HEK293 (cell line): ENCODE data around the gene LTBP1.

Experiments used
- CTCF ChIA-PET: fragments of 350-600 bp; formaldehyde crosslinking; extraction: SDS; loops from one replicate; lab custom pipeline; 2021; ENCODE audit warnings: antibody characterized with exemption; lab: Yijun Ruan, JAX
- POLR2A ChIA-PET: fragments of 300-600 bp; formaldehyde crosslinking; extraction: SDS; loops from one replicate; lab custom pipeline; 2020; ENCODE audit warnings: antibody characterized with exemption, inconsistent platforms; lab: Yijun Ruan, JAX
- H3K27ac ChIP-seq: fragments of 200-500 bp; sonication (Bioruptor generic); 2 replicates; pipeline ENCODE4 v1.5.1; 2014; ENCODE audit warnings: low read depth, low read length, control low read depth, inconsistent platforms; ENCODE audit errors: extremely low read depth
- H3K36me3 ChIP-seq, 2 experiments: fragments of 200-500 bp in 1 of 2; sonication (Bioruptor generic) in 1 of 2; 1 replicate in 1 of 2; 2 replicates in 1 of 2; pipeline ENCODE4 v1.5.1; 2014 to 2017; ENCODE audit warnings: inconsistent platforms in 2 of 2, low read length in 2 of 2; ENCODE audit not compliant: control insufficient read depth in 2 of 2, insufficient read depth in 1 of 2
- H3K4me1 ChIP-seq: fragments of 200-500 bp; sonication (Bioruptor generic); 2 replicates; pipeline ENCODE4 v1.5.1; 2014; ENCODE audit warnings: mild to moderate bottlenecking, low read length, inconsistent platforms; ENCODE audit not compliant: control insufficient read depth, insufficient read depth
- H3K4me3 ChIP-seq: 2 replicates; pipeline ENCODE4 v1.5.1; 2011; ENCODE audit warnings: low read depth, mild to moderate bottlenecking, control low read depth, low read length, moderate library complexity
- H3K9me3 ChIP-seq: fragments of 200-500 bp; sonication (Bioruptor generic); 2 replicates; pipeline ENCODE4 v1.5.1; 2014; ENCODE audit warnings: low read depth, low read length, inconsistent platforms; ENCODE audit not compliant: control insufficient read depth, insufficient read depth
- HOXD13 ChIP-seq: sonication (generic); formaldehyde crosslinking; IDR thresholded peaks from 2 replicates; pipeline ENCODE4 v1.8.0; 2022; ENCODE audit warnings: missing genetic modification reagents, borderline replicate concordance
- IKZF3 ChIP-seq: fragments of 450-650 bp; IDR thresholded peaks from 2 replicates; pipeline ENCODE4 v1.5.0; 2018; ENCODE audit warnings: missing biosample characterization, mild to moderate bottlenecking, missing genetic modification characterization, moderate library complexity
- KLF16 ChIP-seq: fragments of 450-650 bp; formaldehyde crosslinking; IDR thresholded peaks from 2 replicates; pipeline ENCODE4 v1.5.1; 2017; ENCODE audit warnings: missing biosample characterization, missing genetic modification characterization
- WT1 ChIP-seq: fragments of 450-650 bp; formaldehyde crosslinking; IDR thresholded peaks from 2 replicates; pipeline ENCODE4 v1.5.1; 2016; ENCODE audit warnings: missing biosample characterization, missing genetic modification characterization
- ZBTB20 ChIP-seq: fragments of 450-650 bp; formaldehyde crosslinking; IDR thresholded peaks from 2 replicates; pipeline ENCODE4 v1.5.1; 2016; ENCODE audit warnings: missing biosample characterization, missing genetic modification characterization
- ZNF10 ChIP-seq: fragments of 450-650 bp; formaldehyde crosslinking; IDR thresholded peaks from 2 replicates; pipeline ENCODE4 v1.5.1; 2017; ENCODE audit warnings: missing biosample characterization, missing genetic modification characterization
- ZNF112 ChIP-seq: fragments of 450-650 bp; formaldehyde crosslinking; IDR thresholded peaks from 2 replicates; pipeline ENCODE4 v1.5.0; 2017; ENCODE audit warnings: missing biosample characterization, missing genetic modification characterization
- ZNF140 ChIP-seq: fragments of 450-650 bp; formaldehyde crosslinking; IDR thresholded peaks from 2 replicates; pipeline ENCODE4 v1.5.1; 2016; ENCODE audit warnings: missing biosample characterization, missing genetic modification characterization
- ZNF214 ChIP-seq: fragments of 450-650 bp; formaldehyde crosslinking; IDR thresholded peaks from 2 replicates; pipeline ENCODE4 v1.5.1; 2017; ENCODE audit warnings: missing biosample characterization, mild to moderate bottlenecking, missing genetic modification characterization, borderline replicate concordance
- ZNF221 ChIP-seq: fragments of 450-650 bp; formaldehyde crosslinking; IDR thresholded peaks from 2 replicates; pipeline ENCODE4 v1.5.1; 2017; ENCODE audit warnings: missing biosample characterization, missing genetic modification characterization, borderline replicate concordance
- ZNF274 ChIP-seq, 2 experiments: fragments of 200-500 bp in 1 of 2; fragments of 450-650 bp in 1 of 2; sonication (Bioruptor generic) in 1 of 2; formaldehyde crosslinking in 1 of 2; IDR thresholded peaks; 2 replicates each; pipeline versions ENCODE4 v1.5.1 to v1.6.1; 2014 to 2016; ENCODE audit warnings: borderline replicate concordance in 1 of 2, inconsistent platforms in 1 of 2, low read length in 1 of 2, missing biosample characterization in 1 of 2, missing genetic modification characterization in 1 of 2
- ZNF335 ChIP-seq: fragments of 450-650 bp; formaldehyde crosslinking; conservative IDR thresholded peaks from 2 replicates; pipeline ENCODE4 v1.5.1; 2016; ENCODE audit warnings: missing biosample characterization, missing genetic modification characterization
- ZNF391 ChIP-seq: fragments of 450-650 bp; formaldehyde crosslinking; IDR thresholded peaks from 2 replicates; pipeline ENCODE4 v1.5.1; 2016; ENCODE audit warnings: low read depth, missing biosample characterization, missing genetic modification characterization, borderline replicate concordance
- ZNF398 ChIP-seq: fragments of 450-650 bp; formaldehyde crosslinking; IDR thresholded peaks from 2 replicates; pipeline ENCODE4 v1.5.1; 2017; ENCODE audit warnings: missing biosample characterization, missing genetic modification characterization
- ZNF423 ChIP-seq: fragments of 450-650 bp; formaldehyde crosslinking; IDR thresholded peaks from 2 replicates; pipeline ENCODE4 v1.5.1; 2016; ENCODE audit warnings: missing biosample characterization, missing genetic modification characterization
- ZNF48 ChIP-seq: fragments of 450-650 bp; formaldehyde crosslinking; IDR thresholded peaks from 2 replicates; pipeline ENCODE4 v1.5.1; 2016; ENCODE audit warnings: missing biosample characterization, missing genetic modification characterization
- ZNF501 ChIP-seq: fragments of 450-650 bp; formaldehyde crosslinking; IDR thresholded peaks from 2 replicates; pipeline ENCODE4 v1.5.1; 2016; ENCODE audit warnings: missing biosample characterization, missing genetic modification characterization
- ZNF571 ChIP-seq: fragments of 450-650 bp; formaldehyde crosslinking; IDR thresholded peaks from 2 replicates; pipeline ENCODE4 v1.5.0; 2017; ENCODE audit warnings: missing biosample characterization, missing genetic modification characterization
- ZNF654 ChIP-seq: fragments of 450-650 bp; formaldehyde crosslinking; IDR thresholded peaks from 2 replicates; pipeline ENCODE4 v1.5.1; 2016; ENCODE audit warnings: low read depth, missing biosample characterization, missing genetic modification characterization
- ZNF658 ChIP-seq: fragments of 450-650 bp; formaldehyde crosslinking; IDR thresholded peaks from 2 replicates; pipeline ENCODE4; 2016; ENCODE audit warnings: missing biosample characterization, missing genetic modification characterization
- ZNF664 ChIP-seq: fragments of 450-650 bp; formaldehyde crosslinking; IDR thresholded peaks from 2 replicates; pipeline ENCODE4 v1.5.1; 2016; ENCODE audit warnings: missing biosample characterization, missing genetic modification characterization
- ZNF837 ChIP-seq: fragments of 450-650 bp; formaldehyde crosslinking; IDR thresholded peaks from 2 replicates; pipeline ENCODE4 v1.5.1; 2016; ENCODE audit warnings: missing biosample characterization, missing genetic modification characterization
- ZSCAN4 ChIP-seq: fragments of 450-650 bp; formaldehyde crosslinking; IDR thresholded peaks from 2 replicates; pipeline ENCODE4 v1.5.1; 2017; ENCODE audit warnings: missing biosample characterization, missing genetic modification characterization
- TF ChIP-seq, protein P1 (sequence below): fragments of 450-650 bp; formaldehyde crosslinking; IDR thresholded peaks from 2 replicates; pipeline ENCODE4 v1.5.1; 2016; ENCODE audit warnings: missing biosample characterization, missing genetic modification characterization
- TF ChIP-seq, protein P2 (sequence below): fragments of 450-650 bp; formaldehyde crosslinking; IDR thresholded peaks from 2 replicates; pipeline ENCODE4 v1.5.1; 2016; ENCODE audit warnings: missing biosample characterization, missing genetic modification characterization, low read depth

Gene LTBP1

GRCh38 chr2:32902174-32902573 lies 44.6 kb upstream of the LTBP1 start:
- POLR2A ChIA-PET, result no interaction called here
- no peaks in the 10 kb centered on the region for H3K36me3 ChIP-seq
- CTCF ChIA-PET, result no interaction called here
- H3K4me1 ChIP-seq, result no peaks in the 10 kb centered on the region
- H3K9me3 ChIP-seq, result no peaks in the 10 kb centered on the region
- no peak overlapping the region for H3K27ac ChIP-seq
- TF ChIP-seq ZNF423 (tag by site-specific recombination) (no peak), ZNF48 (tag by site-specific recombination) (no peak), ZNF112 (no peak), ZNF214 (tag by site-specific recombination) (no peak), ZNF335 (tag by site-specific recombination) (no peak), ZNF571 (tag by site-specific recombination) (no peak), ZNF654 (tag by site-specific recombination) (no peak), ZNF398 (no peak), WT1 (tag by site-specific recombination) (no peak), ZBTB20 (tag by site-specific recombination) (no peak), ZNF274 (IDR thresholded peaks at IDR 0.05; ENCODE audit: low read length) (no peak), ZNF274 (tag by site-specific recombination; IDR thresholded peaks at IDR 0.05; ENCODE audit: borderline replicate concordance) (no peak), ZNF140 (tag by site-specific recombination) (no peak), ZNF658 (tag by site-specific recombination) (no peak), ZNF664 (tag by site-specific recombination) (no peak), ZNF391 (tag by site-specific recombination) (no peak)
- TF ChIP-seq, protein P1, sequence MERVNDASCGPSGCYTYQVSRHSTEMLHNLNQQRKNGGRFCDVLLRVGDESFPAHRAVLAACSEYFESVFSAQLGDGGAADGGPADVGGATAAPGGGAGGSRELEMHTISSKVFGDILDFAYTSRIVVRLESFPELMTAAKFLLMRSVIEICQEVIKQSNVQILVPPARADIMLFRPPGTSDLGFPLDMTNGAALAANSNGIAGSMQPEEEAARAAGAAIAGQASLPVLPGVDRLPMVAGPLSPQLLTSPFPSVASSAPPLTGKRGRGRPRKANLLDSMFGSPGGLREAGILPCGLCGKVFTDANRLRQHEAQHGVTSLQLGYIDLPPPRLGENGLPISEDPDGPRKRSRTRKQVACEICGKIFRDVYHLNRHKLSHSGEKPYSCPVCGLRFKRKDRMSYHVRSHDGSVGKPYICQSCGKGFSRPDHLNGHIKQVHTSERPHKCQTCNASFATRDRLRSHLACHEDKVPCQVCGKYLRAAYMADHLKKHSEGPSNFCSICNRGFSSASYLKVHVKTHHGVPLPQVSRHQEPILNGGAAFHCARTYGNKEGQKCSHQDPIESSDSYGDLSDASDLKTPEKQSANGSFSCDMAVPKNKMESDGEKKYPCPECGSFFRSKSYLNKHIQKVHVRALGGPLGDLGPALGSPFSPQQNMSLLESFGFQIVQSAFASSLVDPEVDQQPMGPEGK (tag by site-specific recombination), result no peak
- TF ChIP-seq, protein P2, sequence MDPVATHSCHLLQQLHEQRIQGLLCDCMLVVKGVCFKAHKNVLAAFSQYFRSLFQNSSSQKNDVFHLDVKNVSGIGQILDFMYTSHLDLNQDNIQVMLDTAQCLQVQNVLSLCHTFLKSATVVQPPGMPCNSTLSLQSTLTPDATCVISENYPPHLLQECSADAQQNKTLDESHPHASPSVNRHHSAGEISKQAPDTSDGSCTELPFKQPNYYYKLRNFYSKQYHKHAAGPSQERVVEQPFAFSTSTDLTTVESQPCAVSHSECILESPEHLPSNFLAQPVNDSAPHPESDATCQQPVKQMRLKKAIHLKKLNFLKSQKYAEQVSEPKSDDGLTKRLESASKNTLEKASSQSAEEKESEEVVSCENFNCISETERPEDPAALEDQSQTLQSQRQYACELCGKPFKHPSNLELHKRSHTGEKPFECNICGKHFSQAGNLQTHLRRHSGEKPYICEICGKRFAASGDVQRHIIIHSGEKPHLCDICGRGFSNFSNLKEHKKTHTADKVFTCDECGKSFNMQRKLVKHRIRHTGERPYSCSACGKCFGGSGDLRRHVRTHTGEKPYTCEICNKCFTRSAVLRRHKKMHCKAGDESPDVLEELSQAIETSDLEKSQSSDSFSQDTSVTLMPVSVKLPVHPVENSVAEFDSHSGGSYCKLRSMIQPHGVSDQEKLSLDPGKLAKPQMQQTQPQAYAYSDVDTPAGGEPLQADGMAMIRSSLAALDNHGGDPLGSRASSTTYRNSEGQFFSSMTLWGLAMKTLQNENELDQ (tag by site-specific recombination), result no peak
- no peak overlapping the region for H3K4me3 ChIP-seq

GRCh38 chr2:32902986-32903385 lies 43.8 kb upstream of the LTBP1 start:
- POLR2A ChIA-PET, result no interaction called here
- TF ChIP-seq HOXD13 (CRISPR knock-in tag) (no peak), ZSCAN4 (tag by site-specific recombination) (no peak), ZNF221 (tag by site-specific recombination) (no peak), IKZF3 (no peak), ZNF501 (no peak), KLF16 (tag by site-specific recombination) (no peak), ZNF837 (no peak), ZNF10 (tag by site-specific recombination) (no peak), ZNF398 (no peak)
- TF ChIP-seq, protein P1 (tag by site-specific recombination), result no peak

More at GRCh38 chr2:32902986-32903385, 43.8 kb upstream of the LTBP1 start:
- H3K4me3 ChIP-seq, result no peak overlapping the region
- CTCF ChIA-PET, result no interaction called here
- no peaks in the 10 kb centered on the region for H3K9me3 ChIP-seq
- no peaks in the 10 kb centered on the region for H3K36me3 ChIP-seq
- H3K4me1 ChIP-seq, result no peaks in the 10 kb centered on the region
- no peak overlapping the region for H3K27ac ChIP-seq
